Measurements from ENCODE around the gene OTULIN.

DNA sequence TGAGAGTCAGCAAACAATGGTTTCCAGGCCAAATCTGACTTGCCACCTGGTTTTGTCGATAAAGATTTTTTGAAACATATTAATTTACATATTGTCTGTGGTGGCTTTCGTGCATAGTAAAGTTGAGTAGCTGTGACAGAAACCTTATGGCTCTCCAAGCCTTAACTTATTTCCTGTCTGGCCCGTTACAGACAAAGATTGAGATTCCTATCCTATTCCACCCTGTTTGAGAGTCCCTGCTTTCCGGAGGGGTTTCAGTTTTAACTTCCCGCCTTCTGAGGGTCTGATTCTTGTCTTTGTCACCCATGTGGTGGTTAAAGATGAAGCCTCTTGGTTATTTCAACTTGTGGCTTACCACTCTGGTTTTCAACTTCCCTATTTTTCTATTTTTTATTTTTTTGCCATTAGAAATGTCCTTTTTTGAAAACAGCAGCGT lies 11.4 kb downstream of the OTULIN start:
- no peak for TF ChIP-seq CTCF (conservative IDR thresholded peaks at IDR 0.05; ENCODE audit: low read depth in 2 of 2)
- TF ChIP-seq EZH2phosphoT487 (IDR thresholded peaks at IDR 0.05; ENCODE audit: unreplicated experiment): no peak
- no peak for TF ChIP-seq EZH2 (IDR thresholded peaks at IDR 0.05; ENCODE audit: low read depth, unreplicated experiment)
- no peak for TF ChIP-seq JUNB (IDR thresholded peaks at IDR 0.05; ENCODE audit: unreplicated experiment)
- TF ChIP-seq REST (IDR thresholded peaks at IDR 0.05; ENCODE audit: unreplicated experiment): no peak
- no peak for TF ChIP-seq POLR2AphosphoS5 (IDR thresholded peaks at IDR 0.05; ENCODE audit: low read depth)
- no peak for TF ChIP-seq CREB1 (CRISPR knock-in tag; IDR thresholded peaks at IDR 0.05; ENCODE audit: low read depth)
- TF ChIP-seq ZNF114 (CRISPR knock-in tag; IDR thresholded peaks at IDR 0.05): no peak
- TF ChIP-seq, protein P1, sequence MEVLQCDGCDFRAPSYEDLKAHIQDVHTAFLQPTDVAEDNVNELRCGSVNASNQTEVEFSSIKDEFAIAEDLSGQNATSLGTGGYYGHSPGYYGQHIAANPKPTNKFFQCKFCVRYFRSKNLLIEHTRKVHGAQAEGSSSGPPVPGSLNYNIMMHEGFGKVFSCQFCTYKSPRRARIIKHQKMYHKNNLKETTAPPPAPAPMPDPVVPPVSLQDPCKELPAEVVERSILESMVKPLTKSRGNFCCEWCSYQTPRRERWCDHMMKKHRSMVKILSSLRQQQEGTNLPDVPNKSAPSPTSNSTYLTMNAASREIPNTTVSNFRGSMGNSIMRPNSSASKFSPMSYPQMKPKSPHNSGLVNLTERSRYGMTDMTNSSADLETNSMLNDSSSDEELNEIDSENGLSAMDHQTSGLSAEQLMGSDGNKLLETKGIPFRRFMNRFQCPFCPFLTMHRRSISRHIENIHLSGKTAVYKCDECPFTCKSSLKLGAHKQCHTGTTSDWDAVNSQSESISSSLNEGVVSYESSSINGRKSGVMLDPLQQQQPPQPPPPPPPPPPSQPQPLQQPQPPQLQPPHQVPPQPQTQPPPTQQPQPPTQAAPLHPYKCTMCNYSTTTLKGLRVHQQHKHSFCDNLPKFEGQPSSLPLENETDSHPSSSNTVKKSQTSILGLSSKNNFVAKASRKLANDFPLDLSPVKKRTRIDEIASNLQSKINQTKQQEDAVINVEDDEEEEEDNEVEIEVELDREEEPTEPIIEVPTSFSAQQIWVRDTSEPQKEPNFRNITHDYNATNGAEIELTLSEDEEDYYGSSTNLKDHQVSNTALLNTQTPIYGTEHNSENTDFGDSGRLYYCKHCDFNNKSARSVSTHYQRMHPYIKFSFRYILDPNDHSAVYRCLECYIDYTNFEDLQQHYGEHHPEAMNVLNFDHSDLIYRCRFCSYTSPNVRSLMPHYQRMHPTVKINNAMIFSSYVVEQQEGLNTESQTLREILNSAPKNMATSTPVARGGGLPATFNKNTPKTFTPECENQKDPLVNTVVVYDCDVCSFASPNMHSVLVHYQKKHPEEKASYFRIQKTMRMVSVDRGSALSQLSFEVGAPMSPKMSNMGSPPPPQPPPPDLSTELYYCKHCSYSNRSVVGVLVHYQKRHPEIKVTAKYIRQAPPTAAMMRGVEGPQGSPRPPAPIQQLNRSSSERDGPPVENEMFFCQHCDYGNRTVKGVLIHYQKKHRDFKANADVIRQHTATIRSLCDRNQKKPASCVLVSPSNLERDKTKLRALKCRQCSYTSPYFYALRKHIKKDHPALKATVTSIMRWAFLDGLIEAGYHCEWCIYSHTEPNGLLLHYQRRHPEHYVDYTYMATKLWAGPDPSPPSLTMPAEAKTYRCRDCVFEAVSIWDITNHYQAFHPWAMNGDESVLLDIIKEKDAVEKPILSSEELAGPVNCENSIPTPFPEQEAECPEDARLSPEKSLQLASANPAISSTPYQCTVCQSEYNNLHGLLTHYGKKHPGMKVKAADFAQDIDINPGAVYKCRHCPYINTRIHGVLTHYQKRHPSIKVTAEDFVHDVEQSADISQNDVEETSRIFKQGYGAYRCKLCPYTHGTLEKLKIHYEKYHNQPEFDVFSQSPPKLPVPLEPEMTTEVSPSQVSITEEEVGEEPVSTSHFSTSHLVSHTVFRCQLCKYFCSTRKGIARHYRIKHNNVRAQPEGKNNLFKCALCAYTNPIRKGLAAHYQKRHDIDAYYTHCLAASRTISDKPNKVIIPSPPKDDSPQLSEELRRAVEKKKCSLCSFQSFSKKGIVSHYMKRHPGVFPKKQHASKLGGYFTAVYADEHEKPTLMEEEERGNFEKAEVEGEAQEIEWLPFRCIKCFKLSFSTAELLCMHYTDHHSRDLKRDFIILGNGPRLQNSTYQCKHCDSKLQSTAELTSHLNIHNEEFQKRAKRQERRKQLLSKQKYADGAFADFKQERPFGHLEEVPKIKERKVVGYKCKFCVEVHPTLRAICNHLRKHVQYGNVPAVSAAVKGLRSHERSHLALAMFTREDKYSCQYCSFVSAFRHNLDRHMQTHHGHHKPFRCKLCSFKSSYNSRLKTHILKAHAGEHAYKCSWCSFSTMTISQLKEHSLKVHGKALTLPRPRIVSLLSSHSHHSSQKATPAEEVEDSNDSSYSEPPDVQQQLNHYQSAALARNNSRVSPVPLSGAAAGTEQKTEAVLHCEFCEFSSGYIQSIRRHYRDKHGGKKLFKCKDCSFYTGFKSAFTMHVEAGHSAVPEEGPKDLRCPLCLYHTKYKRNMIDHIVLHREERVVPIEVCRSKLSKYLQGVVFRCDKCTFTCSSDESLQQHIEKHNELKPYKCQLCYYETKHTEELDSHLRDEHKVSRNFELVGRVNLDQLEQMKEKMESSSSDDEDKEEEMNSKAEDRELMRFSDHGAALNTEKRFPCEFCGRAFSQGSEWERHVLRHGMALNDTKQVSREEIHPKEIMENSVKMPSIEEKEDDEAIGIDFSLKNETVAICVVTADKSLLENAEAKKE (CRISPR knock-in tag; IDR thresholded peaks at IDR 0.05): no peak
- no peak for TF ChIP-seq ZNF331 (CRISPR knock-in tag; IDR thresholded peaks at IDR 0.05; ENCODE audit: low read depth)
- TF ChIP-seq STAT1 (IDR thresholded peaks at IDR 0.05; ENCODE audit: unreplicated experiment): no peak

Measured in GM23338 (cell line).